ENCODE measurements around the gene CRIP2. TPM values are rescaled to one million over a fixed set of nuclear protein-coding genes. Genes with fewer than 3 reads are reported as not detected.

Gene CRIP2, protein sequence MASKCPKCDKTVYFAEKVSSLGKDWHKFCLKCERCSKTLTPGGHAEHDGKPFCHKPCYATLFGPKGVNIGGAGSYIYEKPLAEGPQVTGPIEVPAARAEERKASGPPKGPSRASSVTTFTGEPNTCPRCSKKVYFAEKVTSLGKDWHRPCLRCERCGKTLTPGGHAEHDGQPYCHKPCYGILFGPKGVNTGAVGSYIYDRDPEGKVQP
- 55.2 and 76.9 TPM in 2 replicates for total RNA-seq

GRCh38 chr14:105474483-105475268, at the start of gene CRIP2:
Gene CRIP2, plus strand, starts transcription at chr14:105474821. Its CDS starts 42 bp downstream, at chr14:105474863.

DNA sequence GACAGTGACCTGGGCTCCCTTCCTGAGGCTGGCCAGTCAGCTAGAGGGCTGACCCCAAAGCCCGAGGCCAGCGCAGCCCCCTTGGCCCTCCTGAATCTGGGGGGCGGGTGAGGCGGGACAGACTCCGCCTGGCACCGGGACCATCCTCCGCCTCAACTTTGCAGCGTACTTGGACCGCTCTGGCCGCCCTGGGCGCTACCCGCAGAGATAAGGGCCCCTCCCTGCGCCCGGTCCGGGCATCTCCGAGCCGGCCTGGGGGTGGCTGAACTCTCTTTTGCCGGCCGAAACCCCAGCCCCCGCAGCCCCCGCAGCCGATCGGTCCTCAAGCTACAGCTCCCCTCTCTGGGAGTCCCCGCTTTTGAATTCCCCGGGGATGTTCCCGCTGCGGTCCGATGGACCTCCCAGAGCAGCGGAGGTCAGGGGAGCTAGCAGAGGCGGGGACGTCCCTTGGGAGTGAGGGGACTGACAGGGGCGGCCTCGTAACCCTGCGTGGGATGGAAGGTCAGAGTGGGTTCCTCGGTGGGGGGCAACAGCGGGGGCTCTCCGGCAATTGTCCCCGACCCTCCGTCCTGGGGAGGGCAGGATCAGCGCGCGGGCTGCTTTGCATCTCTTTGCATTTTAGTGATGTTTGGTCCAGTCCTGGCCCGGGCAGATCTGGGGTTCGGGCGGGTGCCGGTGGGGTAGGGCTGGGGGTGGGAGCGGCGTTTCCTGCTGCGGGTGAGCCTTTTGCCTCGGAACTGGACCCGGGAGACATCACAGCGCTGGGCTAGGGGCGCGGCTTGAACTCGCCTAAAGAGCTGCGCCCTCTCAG, 11.7 kb downstream of the CRIP2 start, which contains the start of gene CRIP1:
TSS of gene CRIP1 (plus strand) at position 724 of the 811 bp plus-strand sequence. CDS start 374 bp downstream, outside the sequence.

GRCh38 chr14:105490572-105491365, 16.1 kb downstream of the CRIP2 start, which contains the start of gene TEDC1:
Gene TEDC1, plus strand, starts transcription at chr14:105491246. Its CDS starts 130 bp downstream, at chr14:105491376.

DNA sequence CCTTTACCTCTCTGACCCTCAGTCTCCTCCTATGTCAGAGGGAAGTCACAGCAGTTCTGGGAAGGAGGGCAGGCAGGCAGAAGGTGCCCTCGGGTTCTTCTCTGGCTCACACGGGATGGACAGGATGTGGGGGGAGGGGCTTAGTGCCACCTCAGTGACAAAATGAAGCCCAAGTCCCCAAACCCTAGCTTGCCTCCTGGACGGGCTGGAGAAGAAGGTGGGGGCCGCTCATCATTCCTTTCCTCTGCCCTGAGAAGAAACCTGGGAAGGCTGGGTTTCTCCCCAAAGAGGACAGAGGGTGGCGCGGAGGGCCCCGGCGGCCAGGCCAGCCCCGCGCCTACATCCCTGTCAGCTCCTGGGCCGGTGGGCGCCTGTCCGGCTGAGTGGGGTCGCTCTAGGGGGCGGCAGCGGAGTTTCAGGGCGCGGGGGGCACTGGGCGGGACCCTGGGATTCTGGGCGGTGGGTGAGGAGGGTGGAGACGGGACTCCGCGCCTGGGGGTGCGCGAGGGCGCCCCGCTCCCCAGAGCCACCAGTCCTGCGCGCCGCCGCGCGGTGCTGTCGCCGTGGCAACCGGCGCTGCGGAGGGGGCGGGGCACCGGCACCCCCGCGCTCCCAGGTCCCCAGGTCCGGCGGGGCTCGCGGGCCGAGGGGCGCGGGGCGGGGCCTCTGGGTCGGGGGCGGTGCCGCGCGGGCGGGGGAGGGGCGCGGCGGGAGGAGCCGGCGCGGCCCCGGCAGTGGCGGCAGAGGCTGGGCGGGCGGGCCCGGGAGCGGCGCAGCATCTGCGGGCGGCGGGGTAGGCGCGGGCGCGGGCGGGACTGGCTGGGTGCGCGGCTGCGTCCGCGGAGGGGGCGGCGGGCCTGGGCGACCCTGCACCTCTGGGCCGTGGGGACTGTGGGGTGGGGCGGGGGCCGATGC, 51.5 kb downstream of the CRIP2 start, which contains the start of gene TMEM121:
TSS of gene TMEM121 (plus strand) at position 723 of the 915 bp plus-strand sequence. CDS start 2,252 bp downstream, outside the sequence.

Other genes with a start within 250 kb of the CRIP2 start
- gene BTBD6, start 226.3 kb upstream of the CRIP2 start, total RNA-seq, result 48.2 and 59.1 TPM in 2 replicates
- 47.9 and 48.2 TPM in 2 replicates for gene BRF1, start 173.8 kb upstream of the CRIP2 start, total RNA-seq
- 69.9 and 77.6 TPM in 2 replicates for gene PACS2, start 160.1 kb upstream of the CRIP2 start, total RNA-seq
- gene TEX22, start 76.3 kb upstream of the CRIP2 start, total RNA-seq, result 0.36 and 0.49 TPM in 2 replicates
- gene MTA1, start 55.0 kb upstream of the CRIP2 start, total RNA-seq, result 55.7 and 65.2 TPM in 2 replicates
- gene CRIP1, start 12.1 kb downstream of the CRIP2 start, total RNA-seq, result 13.1 and 26.5 TPM in 2 replicates
- 2.6 and 4.0 TPM in 2 replicates for gene TEDC1, start 16.4 kb downstream of the CRIP2 start, total RNA-seq
- 5.8 and 7.6 TPM in 2 replicates for gene TMEM121, start 51.8 kb downstream of the CRIP2 start, total RNA-seq

Measured in hair follicle dermal papilla cell (primary cell).